SU-DHL-6 (cell line): ENCODE results near the gene FKBP2.

Source experiments
- H2AFZ ChIP-seq: fragments of 200-600 bp; sonication (generic); 2 replicates; pipeline ENCODE4 v1.6.1; 2014; ENCODE audit warnings: low read depth, mild to moderate bottlenecking, moderate library complexity, mixed read lengths, antibody characterized with exemption, low read length; ENCODE audit not compliant: severe bottlenecking
- H3F3A ChIP-seq: fragments of 200-600 bp; shearing (Covaris generic); 2 replicates; pipeline ENCODE4 v1.6.0; 2016; ENCODE audit warnings: antibody characterized with exemption, mild to moderate bottlenecking; ENCODE audit not compliant: insufficient read depth
- H3K27ac ChIP-seq: fragments of 200-600 bp; sonication (generic); 2 replicates; pipeline ENCODE4 v1.5.1; 2016; ENCODE audit warnings: low read depth, mild to moderate bottlenecking, low read length, moderate library complexity, mixed read lengths
- H3K27me3 ChIP-seq: fragments of 200-600 bp; sonication (generic), shearing (Covaris generic); 2 replicates; pipeline ENCODE4 v1.6.0; 2014; ENCODE audit warnings: mild to moderate bottlenecking, low read length
- H3K36me3 ChIP-seq: fragments of 200-600 bp; sonication (generic); 2 replicates; pipeline ENCODE4 v1.6.1; 2014; ENCODE audit warnings: mild to moderate bottlenecking, low read length, mixed read lengths
- H3K4me2 ChIP-seq: fragments of 300-600, 200-600 bp; shearing (Covaris generic), sonication (generic); 2 replicates; pipeline ENCODE4 v1.6.0; 2014; ENCODE audit warnings: low read length, low read depth, mild to moderate bottlenecking; ENCODE audit not compliant: poor library complexity, severe bottlenecking
- H3K4me3 ChIP-seq: fragments of 200-600 bp; sonication (generic); 2 replicates; pipeline ENCODE4 v1.5.1; 2014; ENCODE audit warnings: antibody characterized with exemption, low read length, mild to moderate bottlenecking, mixed read lengths; ENCODE audit not compliant: insufficient read depth, poor library complexity, severe bottlenecking
- H3K79me2 ChIP-seq: fragments of 200-600 bp; sonication (generic); 2 replicates; pipeline ENCODE4 v1.6.1; 2014; ENCODE audit warnings: mild to moderate bottlenecking, low read length, moderate library complexity; ENCODE audit not compliant: insufficient read depth
- H3K9ac ChIP-seq: fragments of 200-600 bp; sonication (generic); 2 replicates; pipeline ENCODE4 v1.7.0; 2014; ENCODE audit warnings: mild to moderate bottlenecking, low read length
- H3K9me2 ChIP-seq: fragments of 200-600 bp; sonication (generic); replicated peaks from 2 replicates; pipeline ENCODE4 v1.6.1; 2014; ENCODE audit warnings: low read length; ENCODE audit not compliant: insufficient read depth
- H3K9me3 ChIP-seq: fragments of 200-600 bp; sonication (generic); 2 replicates; pipeline ENCODE4 v1.6.1; 2014; ENCODE audit warnings: low read length, mixed read lengths; ENCODE audit not compliant: insufficient read depth
- H4K20me1 ChIP-seq: fragments of 200-600 bp; sonication (generic); 2 replicates; pipeline ENCODE4 v1.6.1; 2014; ENCODE audit warnings: low read depth, mild to moderate bottlenecking, antibody characterized with exemption, low read length, moderate library complexity, mixed read lengths
- CTCF ChIP-seq: fragments of 200-600 bp; sonication (generic); IDR thresholded peaks from one replicate; pipeline ENCODE4 v1.5.1; 2017; ENCODE audit warnings: antibody characterized with exemption, mild to moderate bottlenecking, low read length, moderate library complexity; ENCODE audit not compliant: insufficient read depth, poor library complexity, severe bottlenecking
- EZH2phosphoT487 ChIP-seq: fragments of 200-600 bp; sonication (generic), shearing (Covaris generic); conservative IDR thresholded peaks from 2 replicates; pipeline ENCODE4 v1.6.1; 2018; ENCODE audit warnings: mild to moderate bottlenecking, antibody characterized with exemption, low read length, moderate library complexity, mixed read lengths

Gene FKBP2

GRCh38 chr11:64224891-64225607, 15.8 kb upstream of the FKBP2 start:
- TF ChIP-seq EZH2phosphoT487 (no peak), CTCF (no peak)
- Histone ChIP-seq H3K36me3 (no peaks in the 10 kb centered on the region), H3K27me3 (no peaks in the 10 kb centered on the region), H3K79me2 (no peaks in the 10 kb centered on the region; the same call in 1 of the 2 replicates), H3K27ac (peak overlapping the region; percentile 88), H4K20me1 (no peaks in the 10 kb centered on the region), H3K4me3 (peak overlapping the region; percentile 83), H3F3A (peaks cover 41% of the 10 kb centered on the region), H3K9me3 (no peaks in the 10 kb centered on the region), H2AFZ (no peak overlapping the region), H3K9ac (peak overlapping the region; percentile 94), H3K4me2 (peak overlapping the region; percentile 87), H3K9me2 (no peaks in the 10 kb centered on the region)

- Histone ChIP-seq H3K27me3 (no peaks in the 10 kb centered on the region), H3K9me3 (no peaks in the 10 kb centered on the region), H2AFZ (peak within 1 kb of the TSS; percentile 55), H3K36me3 (no peaks in the 10 kb centered on the region), H3K9me2 (no peaks in the 10 kb centered on the region), H3K27ac (peak within 1 kb of the TSS; percentile 88), H3K4me3 (peak within 1 kb of the TSS; percentile 83), H3K79me2 (no peaks in the 10 kb centered on the region; the same call in 1 of the 2 replicates), H3F3A (peaks cover 41% of the 10 kb centered on the region), H3K4me2 (peak within 1 kb of the TSS; percentile 87), H4K20me1 (no peaks in the 10 kb centered on the region), H3K9ac (peak within 1 kb of the TSS; percentile 94)
- TF ChIP-seq CTCF (peak; percentile 8), EZH2phosphoT487 (no peak)
Measured at GRCh38 chr11:64225608-64226506, 15.0 kb upstream of the FKBP2 start, which contains the start of the genes NUDT22 and TRPT1. NUDT22 (plus strand) TSS chr11:64226274; CDS start chr11:64226653, 379 bp downstream. TRPT1 (minus strand) TSS chr11:64226186; CDS start chr11:64225860, 326 bp downstream.

GRCh38 chr11:64226507-64227051, 14.3 kb upstream of the FKBP2 start:
- Histone ChIP-seq H3K9me2 (no peaks in the 10 kb centered on the region), H3K27ac (peak overlapping the region; percentile 88), H3K4me3 (peak overlapping the region; percentile 83), H3K9me3 (no peaks in the 10 kb centered on the region), H3F3A (peaks cover 41% of the 10 kb centered on the region), H2AFZ (no peak overlapping the region), H3K79me2 (no peaks in the 10 kb centered on the region; the same call in 1 of the 2 replicates), H4K20me1 (no peaks in the 10 kb centered on the region), H3K36me3 (no peaks in the 10 kb centered on the region), H3K9ac (peak overlapping the region; percentile 94), H3K4me2 (peak overlapping the region; percentile 87), H3K27me3 (no peaks in the 10 kb centered on the region)
- TF ChIP-seq EZH2phosphoT487 (no peak), CTCF (no peak)
